GM19238 (cell line): ENCODE measurements around the gene MEG3.

ENCODE experiments used
- DNase-seq: peaks from one replicate; pipeline ENCODE4 v3.0.0; 2011; ENCODE audit warnings: low spot score; ENCODE audit not compliant: insufficient read length

MEG3 gene

DNA sequence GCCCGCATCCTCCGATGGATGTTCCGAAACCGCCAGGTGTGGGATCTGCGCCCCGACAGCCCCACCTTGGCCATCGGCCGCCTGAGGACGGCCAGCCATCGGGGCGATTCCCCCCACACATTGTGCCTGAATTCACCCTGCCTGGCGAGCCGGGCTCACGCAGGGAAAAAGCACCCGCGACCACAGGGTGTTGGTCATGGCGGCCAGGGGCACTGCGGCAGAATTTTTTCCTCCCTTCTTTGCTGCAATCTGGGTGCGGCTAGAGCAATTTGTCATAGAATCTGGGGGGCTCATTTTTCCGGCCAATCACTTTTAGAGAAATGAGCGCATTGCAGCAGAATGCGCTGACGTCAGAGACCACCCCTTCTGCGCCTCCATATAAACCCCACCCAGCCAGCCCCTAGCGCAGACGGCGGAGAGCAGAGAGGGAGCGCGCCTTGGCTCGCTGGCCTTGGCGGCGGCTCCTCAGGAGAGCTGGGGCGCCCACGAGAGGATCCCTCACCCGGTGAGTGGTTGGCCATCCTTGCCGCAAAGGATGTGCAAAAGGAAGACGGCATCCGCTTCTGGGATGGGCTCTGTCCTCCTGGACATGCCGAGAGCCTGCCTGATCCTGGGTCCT lies at the start of gene MEG3:
TSS of gene MEG3 (plus strand) at position 406 of the 619 bp plus-strand sequence.
- no peak for DNase-seq

GRCh38 chr14:100776681-100777365 lies 49.1 kb upstream of the MEG3 start:
- DNase-seq: no peak

- no peak for DNase-seq
These were observed 48.5 kb upstream of the MEG3 start for GRCh38 chr14:100777366-100777817.

DNA sequence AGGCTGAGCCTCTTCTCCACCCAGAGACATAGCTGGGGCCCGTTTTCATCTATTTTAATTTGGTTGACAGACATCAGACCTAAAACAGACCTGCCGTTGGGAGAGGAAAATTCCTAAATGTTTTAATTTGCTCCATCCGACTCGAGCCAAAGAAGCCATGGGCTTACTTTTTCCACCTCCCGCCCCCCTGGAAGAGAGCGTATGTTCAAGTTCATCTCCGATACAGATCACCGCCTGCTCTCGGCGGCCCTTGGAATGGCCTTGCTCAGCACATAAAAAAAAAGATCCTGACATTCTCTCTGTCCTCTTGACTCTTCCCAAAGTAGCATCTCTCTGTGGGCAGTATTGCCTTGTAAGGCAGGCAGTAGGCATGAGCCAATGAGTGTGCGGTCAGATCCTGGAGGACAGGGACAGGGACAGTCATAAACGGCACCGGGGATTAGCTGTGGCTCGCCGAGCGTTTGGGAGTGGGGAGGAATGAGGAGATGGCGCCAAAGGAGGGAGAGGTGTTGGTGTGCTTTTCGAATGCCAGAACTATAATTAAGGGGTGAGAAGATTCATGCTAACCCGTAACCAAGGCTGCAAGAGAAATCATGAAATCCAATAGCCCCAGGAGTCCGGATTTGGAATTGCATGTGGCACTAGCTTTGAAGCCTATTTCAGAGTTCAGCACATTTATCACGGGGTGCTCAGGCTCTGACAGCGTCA lies 47.9 kb upstream of the MEG3 start:
- no peak for DNase-seq

- no peak for DNase-seq
These were observed 47.4 kb upstream of the MEG3 start for GRCh38 chr14:100778526-100778882.

GRCh38 chr14:100778951-100779690 lies 46.8 kb upstream of the MEG3 start:
- no peak for DNase-seq

GRCh38 chr14:100779691-100780080 lies 46.2 kb upstream of the MEG3 start:
- DNase-seq: no peak

DNA sequence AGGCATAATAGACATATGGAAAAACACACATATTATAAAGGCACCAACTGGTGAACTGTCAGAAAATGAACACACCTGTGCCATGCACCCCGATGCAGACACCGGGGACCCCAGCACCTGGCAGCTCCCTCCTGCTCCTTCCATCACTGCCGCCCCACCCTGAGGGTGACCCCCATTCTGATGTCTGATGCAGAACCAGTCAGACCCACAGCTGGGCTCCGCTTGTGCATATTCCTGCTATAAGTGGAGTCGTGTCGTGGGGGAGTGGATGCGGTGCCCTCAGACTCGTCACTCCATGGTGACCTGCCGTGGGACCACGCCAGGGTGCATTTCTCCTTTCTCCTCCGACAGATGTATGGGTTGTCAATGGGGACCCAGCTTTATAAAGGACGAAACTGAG lies 45.7 kb upstream of the MEG3 start:
- DNase-seq: no peak

GRCh38 chr14:100780646-100781355 lies 45.1 kb upstream of the MEG3 start:
- DNase-seq: no peak

- DNase-seq: no peak
These were observed 44.0 kb upstream of the MEG3 start for GRCh38 chr14:100781952-100782351.

DNA sequence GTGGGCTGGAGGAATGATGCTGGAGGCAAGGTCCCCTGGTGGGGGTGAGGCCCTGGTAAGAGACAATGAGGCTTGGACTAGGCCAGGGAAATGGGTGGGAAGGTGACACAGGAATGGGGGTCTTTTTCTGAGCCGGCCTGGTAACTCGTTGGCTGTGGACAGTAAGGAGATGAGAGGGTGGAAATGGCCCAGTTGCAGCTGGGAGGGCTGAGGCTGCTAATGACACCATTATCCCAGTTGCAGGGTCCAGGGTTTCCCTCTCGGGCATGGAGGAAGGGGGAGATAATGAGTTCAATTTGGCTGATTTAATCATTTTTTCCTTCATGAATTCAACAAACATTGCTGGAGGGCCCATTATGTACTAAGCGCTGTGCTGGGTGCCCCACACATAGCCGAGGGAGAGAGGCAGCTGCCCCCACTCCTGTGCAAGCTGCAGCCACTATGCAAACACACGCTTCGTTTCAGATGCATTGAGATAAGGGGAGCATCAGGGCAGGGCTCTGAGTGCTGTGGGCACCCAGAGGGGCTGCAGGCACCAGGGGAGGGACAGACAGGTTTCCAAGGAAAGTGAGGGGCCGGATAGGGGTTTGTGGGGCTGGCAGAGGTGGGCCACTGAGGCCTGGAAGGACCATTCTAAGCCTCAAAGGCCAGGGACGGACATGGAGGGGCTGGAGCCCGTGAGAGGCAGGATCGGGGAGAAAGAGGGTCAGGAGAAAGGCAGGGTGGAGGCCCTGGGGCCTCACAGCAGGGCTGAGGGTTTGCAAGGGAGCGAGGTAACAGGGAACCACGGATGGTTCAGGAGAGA lies 43.2 kb upstream of the MEG3 start:
- DNase-seq: no peak

DNA sequence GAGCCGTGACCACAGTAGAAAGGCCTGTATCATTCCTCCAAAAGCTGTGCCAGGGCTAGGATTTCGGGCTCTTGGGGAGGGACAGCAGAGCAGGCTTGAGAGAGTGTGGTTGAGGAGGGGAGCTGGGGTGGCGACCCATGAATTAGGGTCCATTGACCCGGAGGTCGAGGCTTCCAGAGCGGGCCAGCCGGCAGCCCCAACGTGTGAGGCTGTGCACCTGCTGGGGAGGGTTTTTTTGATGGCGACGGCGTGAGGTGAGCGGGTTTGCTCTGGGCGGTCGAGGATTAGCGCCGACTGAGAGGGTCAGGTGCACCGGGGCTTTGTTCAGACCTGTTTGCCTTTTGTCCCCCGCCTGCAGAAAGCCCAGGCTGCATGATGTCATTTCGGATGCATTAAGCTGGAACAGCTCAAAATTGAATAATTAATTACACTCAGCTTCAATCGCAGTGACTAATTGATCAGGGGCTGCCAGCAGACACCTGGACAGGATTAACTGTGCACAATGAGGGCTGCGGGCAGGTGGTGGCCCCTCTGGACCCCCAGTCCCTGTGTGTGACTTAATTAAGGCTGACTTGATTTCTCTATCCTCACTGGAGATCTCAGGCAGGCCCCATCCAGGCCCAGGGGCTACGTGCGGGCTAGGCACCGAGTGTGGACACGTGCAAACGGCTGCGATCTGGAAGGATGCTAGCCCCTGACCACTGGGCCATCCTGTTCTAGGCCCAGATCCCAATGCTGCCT lies 42.1 kb upstream of the MEG3 start:
- DNase-seq: no peak

- DNase-seq: no peak
These were observed 41.2 kb upstream of the MEG3 start for GRCh38 chr14:100784523-100785337.

DNA sequence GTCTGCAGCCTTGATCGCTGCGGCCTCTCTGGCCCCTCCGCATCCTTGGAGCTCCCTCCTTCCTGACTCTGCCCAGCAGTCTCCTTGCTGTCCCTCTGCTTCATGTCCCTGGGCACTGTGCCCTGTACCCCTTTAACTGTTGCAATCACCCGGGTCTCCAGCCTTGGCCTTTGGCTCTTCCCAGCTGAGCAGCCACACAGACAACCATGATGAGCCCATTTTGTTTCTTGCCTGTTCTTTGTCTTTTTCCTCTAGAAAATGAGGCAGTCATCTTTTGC lies 40.6 kb upstream of the MEG3 start:
- no peak for DNase-seq

- DNase-seq: no peak
These were observed 40.3 kb upstream of the MEG3 start for GRCh38 chr14:100785626-100786025.

DNA sequence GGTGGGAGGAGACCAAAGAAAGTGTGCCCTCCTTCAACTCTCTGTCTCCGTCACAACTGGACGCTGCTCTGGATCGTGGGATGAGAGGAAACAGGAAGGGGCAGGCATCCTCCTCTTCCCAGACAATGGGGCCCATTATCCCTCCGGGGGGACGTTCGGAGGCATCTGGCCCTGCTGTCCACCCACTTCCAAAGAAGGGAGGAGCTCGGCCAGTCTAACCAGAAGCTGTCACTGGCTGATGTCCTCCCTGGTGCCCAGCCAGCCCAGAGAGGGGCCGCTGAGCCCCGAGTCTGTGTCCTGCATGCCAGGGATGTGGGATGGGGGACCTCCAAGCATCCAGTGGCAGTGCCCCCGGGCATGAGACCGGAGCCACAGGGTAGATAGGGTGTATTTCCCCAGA lies 39.8 kb upstream of the MEG3 start:
- DNase-seq: no peak

DNA sequence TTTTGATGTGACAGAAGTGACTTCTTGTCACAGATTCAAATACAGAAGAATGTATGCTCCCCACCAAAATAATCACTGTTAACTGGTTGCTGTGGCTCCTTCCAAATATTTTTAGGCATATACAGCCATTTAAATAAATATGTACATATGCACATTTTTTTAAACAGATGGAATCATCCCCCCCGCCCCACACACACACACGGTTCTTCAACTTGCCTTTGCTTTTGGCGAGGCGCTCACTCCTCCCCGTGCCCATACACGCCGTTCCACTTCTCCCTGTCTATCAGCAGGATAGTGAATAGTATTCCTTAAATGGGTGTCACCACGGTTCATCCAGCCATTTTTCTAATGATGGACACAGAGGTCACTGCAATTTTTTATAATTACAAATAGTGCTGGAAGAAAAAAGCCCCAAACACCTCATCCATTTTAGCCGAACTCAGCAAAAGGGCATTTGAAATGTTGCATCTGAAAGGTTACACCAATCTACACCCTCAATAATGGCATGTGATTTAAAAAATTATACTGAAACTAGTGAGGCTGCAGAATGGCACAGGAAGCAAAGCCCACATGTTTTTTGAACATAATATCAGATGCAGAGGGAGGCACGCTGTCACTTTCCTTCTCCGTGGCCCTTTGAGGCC lies 39.2 kb upstream of the MEG3 start:
- DNase-seq: no peak

DNA sequence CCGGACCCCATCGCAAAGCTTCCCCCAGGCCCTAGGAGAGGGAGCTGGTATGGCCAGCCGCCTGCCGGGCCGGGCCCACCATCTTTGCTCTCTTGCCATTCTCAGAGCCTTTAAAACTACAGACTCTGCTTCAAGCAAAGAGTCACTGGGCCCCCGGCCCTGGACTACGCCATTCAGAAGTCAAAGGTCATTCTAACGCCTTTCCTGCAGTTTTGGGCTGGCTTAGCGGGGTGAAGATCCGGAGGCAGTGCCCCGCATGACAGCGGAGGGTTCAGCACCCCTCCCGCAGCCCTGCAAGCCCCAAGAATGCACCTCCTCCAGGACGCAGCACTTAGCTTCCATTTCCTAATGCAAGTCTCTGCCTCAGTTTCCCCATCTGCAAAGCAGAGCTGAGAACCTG lies 38.3 kb upstream of the MEG3 start:
- no peak for DNase-seq

DNA sequence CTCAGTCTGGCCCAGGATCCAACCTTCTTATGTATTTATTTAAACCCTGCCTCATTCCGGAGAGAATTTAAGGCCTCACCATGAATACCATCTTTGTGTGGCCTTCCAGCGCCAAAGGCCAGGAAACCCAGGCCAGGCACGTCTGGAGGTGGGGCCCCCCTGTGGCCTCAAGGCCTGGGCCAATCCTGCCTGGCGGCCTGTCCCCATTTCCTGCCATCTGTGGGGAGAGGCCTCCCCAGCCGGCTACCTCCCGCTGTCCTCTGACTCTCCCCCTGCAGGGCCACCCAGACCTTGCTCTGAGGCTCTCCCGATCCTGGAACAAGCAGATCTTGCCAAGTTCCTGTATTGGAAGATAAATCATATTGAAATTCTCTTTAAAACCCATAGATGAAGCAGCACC lies 37.4 kb upstream of the MEG3 start:
- no peak for DNase-seq
